H54 (cell line): ENCODE results near the gene GRK5.

Source experiments
- DNase-seq: peaks from one replicate; pipeline ENCODE4 v3.0.0; 2011; ENCODE audit warnings: low spot score, mixed read lengths; ENCODE audit not compliant: insufficient read length
- FAIRE-seq: peaks from 3 replicates; lab custom pipeline; 2011; peaks lifted over from hg19 to GRCh38; lab: Jason Lieb, UNC
- POLR2A ChIP-seq: IDR thresholded peaks from 2 replicates; pipeline ENCODE4 v1.6.1; 2011; ENCODE audit warnings: low read depth, mild to moderate bottlenecking, low read length

The GRK5 gene

DNA sequence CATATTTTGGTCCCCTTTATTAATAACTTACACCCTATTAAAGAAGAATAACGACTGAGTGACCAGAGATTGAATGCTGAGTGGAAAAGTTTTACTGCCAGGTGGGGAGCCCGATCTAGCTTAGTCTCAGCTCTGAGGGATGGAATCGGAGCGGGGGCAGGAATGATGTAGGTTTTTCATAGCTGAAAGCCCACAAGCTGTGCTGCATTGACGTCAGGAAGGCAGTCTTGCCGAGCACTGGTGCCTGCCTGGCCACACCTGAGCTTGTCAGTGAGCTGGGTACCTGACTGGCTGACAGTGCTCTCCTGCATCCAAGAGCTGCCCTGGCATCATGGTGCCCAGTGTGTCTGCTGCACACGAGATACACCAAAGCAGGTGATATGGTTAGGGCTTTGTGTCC, 34.8 kb downstream of the GRK5 start:
- FAIRE-seq (no peak), DNase-seq (no peak)
- 0 out of 2 replicates have a peak, but pooled peaks have one; percentile 28 for TF ChIP-seq POLR2A

GRCh38 chr10:119243488-119243887, 36.1 kb downstream of the GRK5 start:
- TF ChIP-seq POLR2A = no peak
- no peak for FAIRE-seq
- DNase-seq = no peak

- no peak for TF ChIP-seq POLR2A
- FAIRE-seq = no peak
- no peak for DNase-seq
Observed at GRCh38 chr10:119243967-119244366, 36.6 kb downstream of the GRK5 start.

GRCh38 chr10:119245272-119245671, 37.9 kb downstream of the GRK5 start:
- no peak for TF ChIP-seq POLR2A
- FAIRE-seq (no peak), DNase-seq (no peak)

- DNase-seq (no peak), FAIRE-seq (no peak)
- no peak for TF ChIP-seq POLR2A
Observed at GRCh38 chr10:119246862-119247549, 39.6 kb downstream of the GRK5 start.

DNA sequence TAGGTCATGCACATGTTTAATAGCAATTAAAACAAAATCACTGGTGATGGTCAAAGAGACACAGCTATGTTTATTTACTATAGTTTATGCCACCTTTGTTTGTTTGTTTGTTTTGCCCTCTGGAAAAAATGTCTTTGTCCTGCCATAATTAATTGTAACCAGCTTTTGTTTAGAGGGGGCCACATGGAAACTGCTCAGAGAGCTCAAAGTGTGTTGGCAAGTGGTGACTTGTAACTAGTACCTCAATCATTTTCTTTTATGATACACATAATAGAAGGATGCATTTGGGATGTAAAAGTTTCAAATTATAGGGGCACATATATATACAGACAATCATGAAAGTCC, 40.2 kb downstream of the GRK5 start:
- TF ChIP-seq POLR2A = no peak
- no peak for DNase-seq
- no peak for FAIRE-seq

DNA sequence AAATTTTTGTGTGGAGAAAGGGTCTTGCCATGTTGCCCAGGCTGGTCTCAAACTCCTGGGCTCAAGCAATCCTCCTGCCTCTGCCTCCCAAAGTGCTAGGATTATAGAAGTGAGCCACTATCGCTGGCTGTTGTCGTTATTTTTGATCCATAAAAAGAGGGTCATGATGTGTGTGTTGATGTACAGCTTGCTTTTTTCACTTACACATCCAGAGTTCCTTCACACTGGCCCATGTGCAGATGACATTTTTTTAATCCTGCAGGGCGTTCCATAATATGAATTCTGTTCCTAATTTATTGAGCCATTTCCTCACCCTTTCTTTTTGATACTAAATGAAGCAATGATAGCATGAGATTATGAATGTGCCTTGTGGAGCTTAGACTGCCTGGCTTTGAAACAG, 40.8 kb downstream of the GRK5 start:
- TF ChIP-seq POLR2A = no peak
- no peak for FAIRE-seq
- DNase-seq = no peak

GRCh38 chr10:119248681-119249080, 41.3 kb downstream of the GRK5 start:
- no peak for TF ChIP-seq POLR2A
- FAIRE-seq (no peak), DNase-seq (no peak)

GRCh38 chr10:119250641-119251314, 43.4 kb downstream of the GRK5 start:
- DNase-seq = peak; percentile 45
- FAIRE-seq = no peak
- no peak for TF ChIP-seq POLR2A

- no peak for DNase-seq
- no peak for FAIRE-seq
- TF ChIP-seq POLR2A = no peak
Observed at GRCh38 chr10:119251315-119251708, 43.9 kb downstream of the GRK5 start.

DNA sequence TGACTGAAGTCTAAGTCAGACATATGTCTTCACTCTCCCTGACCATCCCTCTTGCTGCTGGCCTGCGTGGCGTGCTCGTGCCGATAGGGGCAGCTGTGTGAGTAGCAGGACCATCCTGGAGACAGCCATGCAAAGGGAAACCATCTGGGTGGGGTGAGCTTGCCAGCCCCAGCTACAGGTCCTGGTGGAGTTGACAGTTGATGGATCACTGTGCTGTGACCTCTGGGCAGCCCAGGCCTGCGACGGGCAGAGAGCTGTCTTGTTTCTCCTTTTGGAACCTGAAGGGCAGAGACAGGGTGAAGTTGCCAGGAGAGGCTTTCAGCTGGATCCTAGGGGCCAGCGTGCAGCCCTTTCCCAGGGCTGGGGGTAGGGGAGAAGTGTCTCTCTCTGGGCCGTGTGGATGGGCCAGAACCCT, 44.7 kb downstream of the GRK5 start:
- DNase-seq (no peak), FAIRE-seq (no peak)
- TF ChIP-seq POLR2A = no peak

GRCh38 chr10:119252470-119253151, 45.2 kb downstream of the GRK5 start:
- FAIRE-seq = no peak
- no peak for TF ChIP-seq POLR2A
- no peak for DNase-seq

DNA sequence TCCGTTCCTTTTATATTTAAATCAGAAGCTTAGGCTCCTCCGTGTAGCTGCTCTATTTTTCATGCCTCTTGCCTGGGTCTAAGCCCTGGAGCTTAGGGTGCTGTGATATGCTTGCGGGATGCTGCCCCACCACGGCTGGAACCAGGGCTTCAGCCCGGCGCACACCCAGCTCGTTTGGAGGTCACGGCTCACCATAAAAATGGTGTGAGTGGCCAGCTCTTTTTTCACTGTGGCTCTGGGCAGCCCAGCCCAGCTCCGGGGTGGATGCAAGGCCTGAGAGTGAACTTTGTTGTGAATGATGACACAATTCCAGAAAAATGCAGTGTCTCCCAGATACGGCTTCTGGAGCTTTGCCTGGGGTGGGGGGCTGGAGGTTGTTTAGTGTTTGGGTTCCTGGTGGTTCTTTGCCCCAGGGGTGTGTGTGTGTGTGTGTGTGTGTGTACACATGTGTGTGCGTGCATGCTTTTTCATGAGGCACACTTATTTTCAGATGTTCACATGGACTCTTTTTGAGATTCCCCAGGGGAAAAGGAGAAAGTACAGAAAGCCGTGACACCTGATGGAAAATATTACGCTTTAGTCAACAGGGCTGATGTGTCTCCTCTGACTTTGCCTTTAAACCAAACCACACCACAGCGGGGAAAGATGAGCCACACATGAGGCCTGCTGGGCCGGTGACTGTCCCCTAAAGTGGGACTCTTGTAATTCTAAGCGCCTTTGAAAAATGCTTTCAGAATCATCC, 46.2 kb downstream of the GRK5 start:
- no peak for FAIRE-seq
- no peak for TF ChIP-seq POLR2A
- peak; percentile 83 for DNase-seq

DNA sequence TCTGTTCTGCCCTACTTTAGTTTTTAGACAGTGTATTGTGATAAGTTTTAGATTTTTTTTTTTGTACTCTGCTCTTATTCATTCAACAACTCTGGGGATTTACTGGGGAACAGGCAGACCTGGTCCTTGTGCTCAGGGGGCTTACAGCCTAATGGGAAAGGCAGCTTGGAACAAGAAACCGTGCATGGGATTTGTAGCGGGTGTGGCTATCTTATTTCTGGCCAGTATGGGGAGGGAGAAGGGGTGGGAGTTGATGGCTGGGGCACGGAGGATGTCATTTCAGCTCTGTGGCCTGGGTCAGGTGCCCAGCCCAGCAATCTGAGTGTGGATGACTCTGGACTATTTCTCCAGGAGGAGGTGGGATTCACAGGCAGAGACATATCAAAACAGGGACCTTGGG, 47.0 kb downstream of the GRK5 start:
- TF ChIP-seq POLR2A = no peak
- no peak for FAIRE-seq

More for the DNA sequence above, 47.0 kb downstream of the GRK5 start:
- no peak for DNase-seq
